OCI-LY3 (cell line): ENCODE measurements around the gene KRT4.

ENCODE experiments used
- H2AFZ ChIP-seq: fragments of 200-600, 300-600 bp; shearing (Covaris generic); 2 replicates; pipeline ENCODE4 v1.6.0; 2014; ENCODE audit warnings: antibody characterized with exemption, low read depth, low read length
- H3K27ac ChIP-seq: fragments of 200-600, 300-600 bp; sonication (generic); 2 replicates; pipeline ENCODE4 v1.5.1; 2014; ENCODE audit warnings: mild to moderate bottlenecking, low read length, moderate library complexity, mixed read lengths
- H3K27me3 ChIP-seq: fragments of 200-600, 300-600 bp; sonication (generic); 2 replicates; pipeline ENCODE4 v1.6.1; 2014; ENCODE audit warnings: low read depth, low read length, mixed read lengths
- H3K36me3 ChIP-seq: fragments of 200-600, 300-600 bp; sonication (generic); replicated peaks from 2 replicates; pipeline ENCODE3; 2014; ENCODE audit warnings: low read depth, low read length, mixed read lengths
- H3K4me1 ChIP-seq: fragments of 300-600, 200-600 bp; sonication (generic); 2 replicates; pipeline ENCODE4 v1.6.1; 2014; ENCODE audit warnings: low read length, mixed read lengths
- H3K4me2 ChIP-seq: fragments of 200-600, 300-600 bp; sonication (generic); 2 replicates; pipeline ENCODE4 v1.6.1; 2014; ENCODE audit warnings: low read length, mixed read lengths
- H3K4me3 ChIP-seq: fragments of 300-600, 200-600 bp; sonication (generic); 2 replicates; pipeline ENCODE4 v1.5.1; 2014; ENCODE audit warnings: antibody characterized with exemption, mild to moderate bottlenecking, low read length, moderate library complexity
- H3K79me2 ChIP-seq: fragments of 300-600, 200-600 bp; shearing (Covaris generic); 2 replicates; pipeline ENCODE4 v1.6.1; 2014; ENCODE audit warnings: mild to moderate bottlenecking, low read length, mixed read lengths
- H3K9ac ChIP-seq: fragments of 300-600, 200-600 bp; shearing (Covaris generic); 2 replicates; pipeline ENCODE4 v1.6.0; 2014; ENCODE audit warnings: mild to moderate bottlenecking, low read length, moderate library complexity
- H3K9me3 ChIP-seq: fragments of 200-600, 300-600 bp; shearing (Covaris generic); 2 replicates; pipeline ENCODE4 v1.6.1; 2014; ENCODE audit warnings: low read length, mixed read lengths; ENCODE audit not compliant: insufficient read depth
- H4K20me1 ChIP-seq: fragments of 200-600, 300-600 bp; sonication (generic); 2 replicates; pipeline ENCODE4 v1.6.1; 2016; ENCODE audit warnings: low read length, mixed read lengths; ENCODE audit not compliant: insufficient read depth
- EZH2phosphoT487 ChIP-seq: fragments of 200-600 bp; shearing (Covaris generic); IDR thresholded peaks from 2 replicates; pipeline ENCODE4 v1.6.1; 2018; ENCODE audit warnings: antibody characterized with exemption, mixed run types, low read depth
- TF ChIP-seq, protein P1 (sequence below): fragments of 200-600, 300-600 bp; sonication (generic); IDR thresholded peaks from 2 replicates; pipeline ENCODE4 v1.5.1; 2014; ENCODE audit warnings: antibody characterized with exemption, low read length, low read depth

Gene KRT4

GRCh38 chr12:52791271-52792184 is 22.4 kb downstream of the KRT4 start:
- TF ChIP-seq EZH2phosphoT487, result no peak
- TF ChIP-seq, protein P1, sequence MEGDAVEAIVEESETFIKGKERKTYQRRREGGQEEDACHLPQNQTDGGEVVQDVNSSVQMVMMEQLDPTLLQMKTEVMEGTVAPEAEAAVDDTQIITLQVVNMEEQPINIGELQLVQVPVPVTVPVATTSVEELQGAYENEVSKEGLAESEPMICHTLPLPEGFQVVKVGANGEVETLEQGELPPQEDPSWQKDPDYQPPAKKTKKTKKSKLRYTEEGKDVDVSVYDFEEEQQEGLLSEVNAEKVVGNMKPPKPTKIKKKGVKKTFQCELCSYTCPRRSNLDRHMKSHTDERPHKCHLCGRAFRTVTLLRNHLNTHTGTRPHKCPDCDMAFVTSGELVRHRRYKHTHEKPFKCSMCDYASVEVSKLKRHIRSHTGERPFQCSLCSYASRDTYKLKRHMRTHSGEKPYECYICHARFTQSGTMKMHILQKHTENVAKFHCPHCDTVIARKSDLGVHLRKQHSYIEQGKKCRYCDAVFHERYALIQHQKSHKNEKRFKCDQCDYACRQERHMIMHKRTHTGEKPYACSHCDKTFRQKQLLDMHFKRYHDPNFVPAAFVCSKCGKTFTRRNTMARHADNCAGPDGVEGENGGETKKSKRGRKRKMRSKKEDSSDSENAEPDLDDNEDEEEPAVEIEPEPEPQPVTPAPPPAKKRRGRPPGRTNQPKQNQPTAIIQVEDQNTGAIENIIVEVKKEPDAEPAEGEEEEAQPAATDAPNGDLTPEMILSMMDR, result no peak
- Histone ChIP-seq H3K4me3 (no peak overlapping the region), H3K36me3 (no peaks in the 10 kb centered on the region), H3K79me2 (no peaks in the 10 kb centered on the region), H3K4me2 (no peak overlapping the region), H3K9ac (no peak overlapping the region), H3K4me1 (no peaks in the 10 kb centered on the region), H4K20me1 (no peaks in the 10 kb centered on the region), H2AFZ (no peak overlapping the region), H3K27me3 (0 out of 2 replicates have a peak, but pooled peaks cover 3% of the 10 kb centered on the region), H3K27ac (no peak overlapping the region), H3K9me3 (no peaks in the 10 kb centered on the region)

DNA sequence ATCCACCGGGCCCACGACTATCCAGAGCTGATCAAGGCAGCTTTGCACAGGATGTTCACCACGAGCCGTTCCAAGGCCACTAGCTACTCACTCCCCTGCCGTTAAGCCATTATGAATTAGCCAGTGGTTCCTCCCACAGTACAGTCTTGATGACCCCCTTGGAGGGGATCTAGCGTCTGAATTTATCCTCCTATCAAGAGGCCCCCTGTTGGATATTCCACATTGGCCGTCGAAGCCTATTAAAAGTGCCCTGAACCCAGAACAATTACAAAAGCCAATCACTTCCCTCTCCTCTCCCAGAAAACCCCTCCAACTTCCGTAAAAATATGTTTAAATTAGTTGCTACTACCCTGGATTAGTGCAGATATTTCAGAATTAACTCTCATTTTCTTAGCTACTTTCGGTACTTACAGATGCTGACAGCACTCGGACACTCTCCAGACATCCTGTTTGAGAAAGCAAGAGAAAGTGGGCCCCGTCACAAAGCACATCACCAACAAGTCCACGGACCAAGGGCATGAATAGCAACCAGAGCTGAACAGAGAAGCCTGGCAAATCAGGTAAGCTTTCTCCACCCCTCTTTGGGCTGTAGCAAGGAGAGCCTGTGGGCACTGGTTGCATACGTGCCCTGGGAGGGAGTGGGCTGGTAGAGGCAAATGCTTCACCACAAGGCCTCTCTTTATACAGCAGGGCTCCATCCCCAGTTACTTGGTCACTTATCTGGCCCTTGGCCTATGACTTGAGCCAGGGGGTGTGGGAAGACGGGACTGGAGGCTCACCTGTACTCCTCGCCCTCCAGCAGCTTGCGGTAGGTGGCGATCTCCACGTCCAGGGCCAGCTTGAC is 23.3 kb downstream of the KRT4 start:
- no peaks in the 10 kb centered on the region for H3K79me2 ChIP-seq
- H3K9ac ChIP-seq, result no peak overlapping the region
- no peaks in the 10 kb centered on the region for H3K36me3 ChIP-seq
- no peak overlapping the region for H3K27ac ChIP-seq
- H3K27me3 ChIP-seq, result peaks cover 2% of the 10 kb centered on the region
- H4K20me1 ChIP-seq, result no peaks in the 10 kb centered on the region
- no peaks in the 10 kb centered on the region for H3K4me1 ChIP-seq
- H2AFZ ChIP-seq, result no peak overlapping the region
- H3K9me3 ChIP-seq, result no peaks in the 10 kb centered on the region
- no peak overlapping the region for H3K4me3 ChIP-seq
- TF ChIP-seq, protein P1, result no peak
- TF ChIP-seq EZH2phosphoT487, result no peak
- H3K4me2 ChIP-seq, result no peak overlapping the region

GRCh38 chr12:52789637-52790426 is 24.1 kb downstream of the KRT4 start:
- H3K27ac ChIP-seq, result no peak overlapping the region

More at GRCh38 chr12:52789637-52790426, 24.1 kb downstream of the KRT4 start:
- Histone ChIP-seq H2AFZ (no peak overlapping the region), H3K4me2 (no peak overlapping the region), H3K4me3 (no peak overlapping the region), H3K9me3 (no peaks in the 10 kb centered on the region), H3K4me1 (no peaks in the 10 kb centered on the region), H3K36me3 (no peaks in the 10 kb centered on the region), H3K9ac (no peak overlapping the region), H3K27me3 (peaks cover 10% of the 10 kb centered on the region), H4K20me1 (no peaks in the 10 kb centered on the region), H3K79me2 (no peaks in the 10 kb centered on the region)
- TF ChIP-seq, protein P1, result no peak
- no peak for TF ChIP-seq EZH2phosphoT487
